GM18868 (cell line): ENCODE measurements around the gene LRBA.
"Not testable (repeated sequence)": the region's sequence is repeated elsewhere in the genome, so short reads cannot be mapped to it uniquely, and the experiment has no call there.

Source experiments
- ATAC-seq: cut with Tn5 transposase; IDR thresholded peaks from one replicate; pipeline ENCODE4 v1.9.1; 2021; ENCODE audit warnings: mild to moderate bottlenecking, moderate library complexity; ENCODE audit not compliant: unreplicated experiment

LRBA gene

DNA sequence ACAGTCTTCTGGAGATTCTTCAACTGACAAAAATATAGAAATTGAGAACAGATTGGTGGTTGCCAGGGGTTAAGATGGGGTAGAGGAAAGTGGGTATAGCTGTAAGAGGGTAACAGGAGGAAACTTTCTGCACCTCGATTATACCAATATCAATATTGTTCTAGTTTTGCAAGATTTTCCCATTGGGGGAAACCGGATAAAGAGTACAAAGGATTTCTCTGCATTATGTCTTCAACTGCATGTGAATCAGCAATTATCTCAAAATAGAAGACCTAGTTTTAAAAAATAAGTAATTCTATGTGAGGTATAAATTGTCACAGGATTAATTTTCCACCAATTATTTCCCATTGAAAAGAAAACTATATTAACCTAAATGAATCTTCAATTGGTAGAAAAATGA, 65.7 kb downstream of the LRBA start:
- ATAC-seq = no peak

DNA sequence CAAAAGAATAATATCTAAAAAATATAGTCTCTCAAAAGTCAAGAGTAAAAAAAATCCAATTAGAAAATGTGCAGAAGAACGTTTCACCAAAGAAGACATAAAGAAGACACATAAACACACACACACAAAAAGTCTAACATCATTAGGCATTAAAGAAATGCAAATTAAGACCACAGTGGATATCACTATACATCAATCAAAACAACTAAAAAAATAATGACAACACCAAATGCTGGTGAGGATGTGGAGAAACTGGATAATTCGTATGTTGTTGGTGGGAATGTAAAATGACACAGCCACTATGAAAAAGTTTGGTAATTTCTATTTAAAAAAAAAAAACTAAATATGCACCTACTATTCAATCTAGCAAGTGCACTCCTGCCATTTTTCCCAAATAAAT, 66.4 kb downstream of the LRBA start:
- no peak for ATAC-seq

GRCh38 chr4:150948074-150948473, 67.0 kb downstream of the LRBA start:
- no peak for ATAC-seq

GRCh38 chr4:150944660-150945059, 70.4 kb downstream of the LRBA start:
- ATAC-seq = no peak

- no peak for ATAC-seq
Measured at GRCh38 chr4:150943818-150944217, 71.3 kb downstream of the LRBA start.

GRCh38 chr4:150943126-150943525, 72.0 kb downstream of the LRBA start:
- no peak for ATAC-seq

- ATAC-seq = no peak
Measured at GRCh38 chr4:150942539-150942938, 72.5 kb downstream of the LRBA start.

DNA sequence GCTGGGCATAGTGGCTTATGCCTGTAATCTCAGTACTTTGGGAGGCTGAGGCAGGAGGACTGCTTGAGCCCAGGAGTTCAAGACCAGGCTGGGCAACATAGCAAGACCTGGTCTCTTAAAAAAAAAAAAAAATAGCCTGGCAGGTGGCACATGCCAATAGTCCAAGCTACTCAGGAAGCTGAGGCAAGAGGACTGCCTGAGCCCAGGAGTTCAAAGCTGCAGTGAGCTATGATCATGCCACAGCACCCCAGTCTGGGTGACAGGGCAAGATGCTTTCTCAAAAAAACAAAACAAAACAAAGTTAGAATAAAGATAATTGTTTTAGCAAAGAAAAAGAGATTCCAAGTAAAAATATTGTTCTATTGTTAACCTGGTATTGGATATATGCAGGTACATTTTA, 75.0 kb downstream of the LRBA start:
- ATAC-seq = no peak

DNA sequence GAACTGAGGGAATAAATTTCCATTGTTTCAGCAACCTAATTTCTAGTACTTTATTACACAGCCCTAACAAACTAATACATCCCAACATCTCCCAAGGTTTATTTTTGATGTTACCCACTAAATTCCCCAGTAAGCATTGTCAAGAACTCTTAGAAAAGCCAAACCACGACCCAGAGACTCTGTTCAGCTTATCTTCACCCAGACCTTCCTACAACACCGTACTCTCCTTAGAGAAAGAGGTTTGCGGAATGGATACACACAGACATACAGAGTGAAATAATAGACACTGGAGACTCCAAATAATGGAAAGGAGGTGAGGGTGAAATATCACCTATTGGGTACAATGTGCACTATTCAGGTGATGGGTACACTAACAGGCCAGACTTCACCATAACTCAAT, 75.6 kb downstream of the LRBA start:
- no peak for ATAC-seq

- ATAC-seq = no peak
Measured at GRCh38 chr4:150938873-150939499, 76.1 kb downstream of the LRBA start.

DNA sequence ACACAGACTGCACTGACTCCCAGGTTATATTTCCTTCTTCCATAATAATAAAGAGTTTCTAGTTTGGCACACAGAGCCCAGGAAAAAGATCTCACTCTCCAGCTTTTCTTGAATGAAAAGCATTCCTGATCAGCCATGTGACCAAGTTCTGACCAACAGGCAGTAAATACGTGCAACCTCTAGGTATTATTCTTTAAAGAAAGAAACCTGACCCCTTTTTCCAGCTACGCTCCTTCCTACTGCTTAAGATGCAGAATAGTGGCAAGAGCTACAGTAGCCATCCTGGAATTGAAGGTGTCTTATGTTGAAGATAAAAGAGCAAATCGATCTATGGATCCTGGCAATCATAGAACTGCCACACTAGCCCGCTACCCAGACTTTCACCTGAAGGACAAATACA, 76.7 kb downstream of the LRBA start:
- ATAC-seq = no peak

DNA sequence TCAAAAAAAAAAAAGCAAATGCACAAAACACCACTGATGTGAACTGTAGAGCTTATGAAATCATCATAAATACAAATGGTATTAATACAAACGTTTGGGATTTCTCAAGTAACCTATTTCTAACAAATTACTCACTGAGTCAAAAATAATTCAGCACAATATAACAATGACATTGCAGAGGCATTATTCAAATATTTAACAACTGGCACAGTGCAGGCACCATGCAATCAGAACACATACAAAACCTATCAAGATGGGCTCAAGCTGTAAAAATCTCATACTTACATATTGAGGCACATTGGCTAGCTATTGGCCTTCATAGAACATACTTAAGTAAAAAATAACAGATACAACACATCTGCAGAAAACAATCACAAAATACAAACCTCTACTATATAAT, 81.1 kb downstream of the LRBA start:
- ATAC-seq = no peak

- no peak for ATAC-seq
Measured at GRCh38 chr4:150931796-150932195, 83.3 kb downstream of the LRBA start.

GRCh38 chr4:150931005-150931404, 84.1 kb downstream of the LRBA start:
- ATAC-seq = no peak

- no peak for ATAC-seq
Measured at GRCh38 chr4:150923945-150924344, 91.1 kb downstream of the LRBA start.

GRCh38 chr4:150921486-150921885, 93.6 kb downstream of the LRBA start:
- ATAC-seq = not testable (repeated sequence)

- ATAC-seq = not testable (repeated sequence)
Measured at GRCh38 chr4:150918562-150918961, 96.5 kb downstream of the LRBA start.

GRCh38 chr4:150911326-150911725, 103.8 kb downstream of the LRBA start:
- ATAC-seq = no peak

DNA sequence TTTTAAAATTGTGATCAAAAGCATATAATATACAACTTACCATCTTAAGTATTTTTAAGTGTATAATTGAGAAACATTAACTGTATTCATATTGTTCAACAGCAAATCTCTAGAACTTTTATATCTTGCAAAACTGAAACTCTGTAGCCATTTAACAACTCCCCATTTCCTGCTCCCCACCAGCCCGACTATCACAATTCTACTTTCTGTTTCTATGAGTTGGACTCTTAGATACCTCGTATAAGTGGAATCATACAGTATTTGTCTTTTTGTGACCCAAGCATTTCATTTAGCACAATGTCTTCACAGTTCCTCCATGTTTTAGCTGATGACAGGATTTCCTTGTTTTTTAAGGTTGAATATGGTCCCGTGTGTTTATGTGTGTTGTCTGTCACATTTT, 106.0 kb downstream of the LRBA start:
- ATAC-seq = no peak

- no peak for ATAC-seq
Measured at GRCh38 chr4:150906987-150907633, 108.0 kb downstream of the LRBA start.

DNA sequence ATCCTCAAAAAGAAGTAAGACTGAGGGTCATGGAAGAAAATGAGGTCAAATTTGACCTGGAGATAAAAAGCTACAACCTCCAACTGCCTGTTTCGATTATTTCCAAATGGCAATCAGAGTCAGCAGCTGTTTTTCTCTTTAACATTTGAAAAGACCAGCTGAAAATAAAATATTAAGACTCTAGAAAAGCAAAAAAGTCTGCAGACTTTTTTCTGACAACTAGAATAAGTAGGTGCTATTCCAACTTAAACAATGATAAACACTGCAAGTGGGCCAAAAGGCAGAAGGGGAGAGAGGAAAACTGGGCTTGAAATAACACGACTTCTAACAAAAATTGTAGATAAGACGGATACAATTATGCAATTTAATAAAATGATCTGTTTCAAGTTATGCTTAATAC, 110.4 kb downstream of the LRBA start:
- ATAC-seq = no peak

GRCh38 chr4:150903603-150904002, 111.5 kb downstream of the LRBA start:
- ATAC-seq = no peak

GRCh38 chr4:150896497-150896896, 118.6 kb downstream of the LRBA start:
- ATAC-seq = no peak
